ENCODE measurements around the gene GHR.

DNA sequence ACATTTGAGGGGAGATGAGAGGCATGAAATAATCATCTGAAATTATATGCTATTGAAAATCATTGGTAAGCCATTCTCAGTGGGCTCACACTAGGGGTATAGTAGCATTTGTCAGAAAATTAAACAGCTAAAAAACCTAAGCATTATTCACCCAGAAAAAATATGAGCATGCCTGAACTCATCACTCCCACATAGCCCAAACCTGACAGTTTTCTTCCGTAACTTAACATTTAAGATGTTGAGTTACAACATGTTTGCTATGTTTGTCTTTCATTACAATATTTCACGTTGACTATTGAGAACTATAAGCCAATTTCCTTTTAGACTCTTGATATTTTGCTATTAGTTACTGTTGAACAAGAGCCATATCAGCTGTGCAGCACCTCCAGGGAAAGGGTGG is 23.5 kb upstream of the GHR start:
- TF ChIP-seq, protein P1, sequence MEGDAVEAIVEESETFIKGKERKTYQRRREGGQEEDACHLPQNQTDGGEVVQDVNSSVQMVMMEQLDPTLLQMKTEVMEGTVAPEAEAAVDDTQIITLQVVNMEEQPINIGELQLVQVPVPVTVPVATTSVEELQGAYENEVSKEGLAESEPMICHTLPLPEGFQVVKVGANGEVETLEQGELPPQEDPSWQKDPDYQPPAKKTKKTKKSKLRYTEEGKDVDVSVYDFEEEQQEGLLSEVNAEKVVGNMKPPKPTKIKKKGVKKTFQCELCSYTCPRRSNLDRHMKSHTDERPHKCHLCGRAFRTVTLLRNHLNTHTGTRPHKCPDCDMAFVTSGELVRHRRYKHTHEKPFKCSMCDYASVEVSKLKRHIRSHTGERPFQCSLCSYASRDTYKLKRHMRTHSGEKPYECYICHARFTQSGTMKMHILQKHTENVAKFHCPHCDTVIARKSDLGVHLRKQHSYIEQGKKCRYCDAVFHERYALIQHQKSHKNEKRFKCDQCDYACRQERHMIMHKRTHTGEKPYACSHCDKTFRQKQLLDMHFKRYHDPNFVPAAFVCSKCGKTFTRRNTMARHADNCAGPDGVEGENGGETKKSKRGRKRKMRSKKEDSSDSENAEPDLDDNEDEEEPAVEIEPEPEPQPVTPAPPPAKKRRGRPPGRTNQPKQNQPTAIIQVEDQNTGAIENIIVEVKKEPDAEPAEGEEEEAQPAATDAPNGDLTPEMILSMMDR (IDR thresholded peaks at IDR 0.05), result no peak
- TF ChIP-seq POLR2A (IDR thresholded peaks at IDR 0.05), result no peak
- TF ChIP-seq POLR2AphosphoS5 (IDR thresholded peaks at IDR 0.05), result no peak
- TF ChIP-seq EP300 (IDR thresholded peaks at IDR 0.05), result no peak
